NCI-H1105 treated with DMSO at 0.1 percent for 48 hours (cell line): ENCODE measurements around the gene CTNNA1.

Experiments
- DNase-seq: peaks from one replicate; lab custom pipeline; 2025; lab: John Stamatoyannopoulos, UW

Gene CTNNA1

DNA sequence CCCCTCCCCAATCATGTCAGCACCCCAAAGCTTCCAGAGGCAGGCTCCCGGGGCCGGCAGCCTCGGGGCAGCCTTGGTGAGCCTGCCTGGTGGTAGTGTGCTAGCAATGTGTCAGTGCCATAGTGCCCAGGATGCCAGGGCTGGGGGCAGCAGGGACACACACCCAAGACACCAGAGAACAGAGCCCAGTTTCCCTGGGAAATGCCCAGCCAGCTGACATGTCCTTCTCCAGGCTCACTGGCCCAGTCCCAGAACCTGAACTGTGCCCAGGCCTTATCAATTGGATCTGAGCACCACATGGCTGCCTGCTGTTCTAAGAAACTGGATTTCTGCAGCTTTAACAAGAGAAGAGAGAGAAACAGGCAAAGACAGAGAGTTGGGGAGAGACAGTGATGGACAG lies 196.8 kb downstream of the CTNNA1 start:
- DNase-seq, result no peak

DNA sequence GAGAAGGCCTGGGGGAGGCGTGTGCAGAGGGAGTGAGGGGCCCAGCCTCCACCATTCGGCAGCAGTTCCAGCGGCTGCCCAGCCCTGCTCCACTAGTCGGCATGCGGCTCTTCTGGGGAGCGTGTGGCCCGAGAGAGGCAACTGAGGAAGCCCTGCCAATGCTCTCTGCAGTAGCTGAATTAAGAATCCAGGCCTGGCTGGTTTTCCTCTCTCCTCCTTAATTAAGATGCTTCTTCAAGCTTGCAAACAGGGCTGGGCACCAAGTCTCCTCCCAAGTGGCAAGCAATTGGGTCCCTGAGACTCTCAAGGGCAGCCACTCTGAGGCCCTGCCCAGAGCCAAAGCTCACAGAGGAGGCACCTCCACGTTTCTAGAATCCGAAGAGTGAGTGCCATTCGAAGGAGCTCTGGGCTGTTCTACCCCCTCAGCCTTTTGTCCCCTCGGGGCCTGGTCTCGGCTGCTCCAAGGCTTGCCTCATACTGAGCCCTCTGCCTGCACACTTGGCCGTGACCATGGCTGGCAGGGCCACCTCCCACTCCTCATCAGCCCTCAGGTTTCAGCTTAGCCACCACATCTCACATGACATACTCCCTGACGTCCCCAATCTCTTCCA lies 197.3 kb downstream of the CTNNA1 start:
- no peak for DNase-seq

DNA sequence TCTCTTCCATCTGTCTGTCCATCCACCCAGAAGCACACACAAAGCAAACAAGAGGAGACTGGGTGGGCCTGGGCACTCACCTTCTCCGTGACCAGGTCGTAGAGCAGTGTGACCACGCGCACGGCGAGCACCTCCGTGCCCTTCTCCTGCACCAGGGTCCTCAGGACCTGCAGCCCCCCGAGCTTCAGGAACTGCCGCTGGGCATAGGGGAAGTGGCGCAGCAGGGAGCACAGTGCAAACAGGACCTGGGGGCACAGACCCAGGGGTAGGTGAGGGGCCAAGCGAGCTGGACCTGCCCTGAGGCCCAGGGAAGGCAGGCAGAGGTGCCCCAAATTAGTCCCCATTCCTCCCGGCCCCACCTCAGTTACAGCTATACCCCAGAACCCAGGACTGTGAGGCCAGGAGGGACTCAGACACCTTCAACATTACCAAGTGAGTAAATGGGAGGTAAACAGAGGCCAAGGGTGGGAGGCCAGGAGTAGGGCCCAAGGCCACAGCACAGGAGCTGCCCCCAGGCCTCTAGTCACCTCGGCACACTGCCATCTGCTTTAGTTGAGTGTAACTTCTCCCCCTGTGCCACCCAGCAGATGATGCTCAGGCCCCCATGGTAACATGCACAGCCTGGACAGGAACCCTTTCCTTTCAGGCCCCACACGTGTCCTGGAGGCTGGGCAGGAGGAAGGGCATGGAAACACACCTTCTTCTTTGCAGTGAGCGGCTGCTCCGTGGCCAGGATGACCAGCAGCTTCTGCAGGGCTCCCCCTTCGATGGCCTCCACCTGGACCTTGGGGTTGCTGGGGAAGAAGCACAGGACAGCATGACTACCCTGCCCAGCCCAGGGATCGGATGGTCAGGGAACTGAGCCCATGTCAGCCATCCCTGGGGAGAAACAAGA lies 198.1 kb downstream of the CTNNA1 start:
- no peak for DNase-seq

DNA sequence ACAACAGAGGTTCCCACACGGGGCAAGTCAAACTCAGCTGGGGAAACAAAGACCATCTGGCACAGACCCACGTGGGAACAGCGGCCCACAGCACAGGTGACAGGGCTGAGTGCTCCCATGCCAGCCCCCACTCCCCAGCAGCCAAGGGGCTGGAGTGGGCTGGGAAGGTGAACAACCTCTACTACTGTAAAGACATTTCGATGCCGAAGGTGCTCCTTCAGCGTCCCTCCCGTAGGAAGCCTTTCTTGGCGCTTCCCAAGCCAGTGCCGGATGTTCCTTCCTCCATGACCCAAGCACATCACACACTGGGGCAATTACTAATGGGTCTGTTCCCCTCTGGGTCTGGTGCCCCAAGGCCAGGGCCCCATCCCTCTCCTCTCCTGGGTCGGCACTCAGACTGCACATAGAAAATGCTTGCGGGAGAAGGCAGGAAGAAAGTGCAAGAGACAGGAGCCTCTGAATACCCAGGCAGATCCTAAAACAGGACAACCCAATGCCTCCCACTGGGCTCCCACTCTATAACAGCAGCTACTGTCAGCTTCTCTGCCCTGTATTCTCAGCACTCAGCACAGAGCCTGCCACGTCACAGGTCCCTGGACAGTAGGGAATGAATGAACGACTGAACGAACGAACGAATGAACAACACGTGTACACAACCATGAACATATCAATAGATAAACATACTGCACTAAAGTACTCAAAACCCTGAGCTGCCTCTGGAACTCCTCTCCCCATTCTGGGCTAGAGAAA lies 198.9 kb downstream of the CTNNA1 start:
- DNase-seq, result no peak

DNA sequence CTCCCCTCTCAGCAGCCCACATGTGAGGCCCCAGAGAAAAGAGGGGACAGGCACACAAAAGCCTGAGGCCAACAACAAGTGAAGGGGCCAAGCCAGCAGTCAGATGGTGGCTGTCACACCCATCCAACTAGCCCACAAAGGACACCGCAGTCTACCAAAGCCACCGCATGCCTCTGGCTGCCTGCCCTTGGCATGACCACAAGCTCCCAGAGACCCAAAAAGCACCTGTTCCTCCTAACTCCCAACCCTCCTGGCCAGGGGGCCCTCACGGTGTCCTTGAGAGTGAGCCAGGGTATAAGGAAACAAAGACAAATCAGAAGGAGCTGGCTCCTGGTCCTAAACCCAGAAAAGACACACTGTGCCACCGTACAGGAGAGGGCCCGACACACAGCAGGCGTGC lies 199.7 kb downstream of the CTNNA1 start:
- no peak for DNase-seq

DNA sequence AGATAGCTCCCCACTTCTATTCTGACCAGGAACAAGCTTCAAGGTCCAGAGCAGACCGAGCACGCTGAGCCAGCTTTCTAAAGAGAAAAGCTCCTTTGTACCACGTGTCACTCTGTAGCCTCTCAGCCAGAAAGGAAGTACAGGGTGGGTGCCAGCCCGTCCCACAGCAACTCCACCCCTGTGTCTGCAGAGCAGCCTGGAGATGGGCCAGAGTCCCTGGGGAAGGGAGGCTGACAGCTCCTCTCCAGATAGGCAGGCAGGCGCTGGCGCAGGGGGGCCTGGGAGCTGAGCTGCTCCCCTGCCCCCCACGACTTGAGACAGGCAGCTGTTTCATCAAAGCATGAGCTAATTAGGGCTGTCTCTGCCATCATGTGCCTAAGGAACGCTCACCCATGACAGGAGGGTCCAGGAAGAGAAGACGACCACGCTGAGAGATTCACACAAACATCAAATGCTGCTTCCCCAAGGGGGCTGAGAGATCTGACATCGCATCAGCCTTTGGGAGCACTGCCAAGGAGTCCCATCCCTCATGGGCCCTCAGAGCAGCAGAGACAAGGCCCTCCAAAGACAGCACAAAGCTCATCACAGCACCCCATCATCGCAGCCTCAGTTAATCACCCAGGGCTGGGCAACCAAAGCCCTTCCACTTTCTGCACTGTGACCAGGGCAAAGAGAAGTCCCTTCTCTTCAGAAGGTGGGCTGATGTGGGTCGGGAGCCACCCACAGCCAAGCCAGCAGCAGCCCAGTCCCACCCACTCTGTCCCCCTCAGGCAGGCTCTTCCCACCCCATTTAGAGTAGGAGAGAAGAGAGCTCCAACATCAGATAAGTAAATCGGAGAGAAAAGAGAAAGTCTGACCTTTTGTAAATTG lies 200.4 kb downstream of the CTNNA1 start:
- DNase-seq, result no peak

DNA sequence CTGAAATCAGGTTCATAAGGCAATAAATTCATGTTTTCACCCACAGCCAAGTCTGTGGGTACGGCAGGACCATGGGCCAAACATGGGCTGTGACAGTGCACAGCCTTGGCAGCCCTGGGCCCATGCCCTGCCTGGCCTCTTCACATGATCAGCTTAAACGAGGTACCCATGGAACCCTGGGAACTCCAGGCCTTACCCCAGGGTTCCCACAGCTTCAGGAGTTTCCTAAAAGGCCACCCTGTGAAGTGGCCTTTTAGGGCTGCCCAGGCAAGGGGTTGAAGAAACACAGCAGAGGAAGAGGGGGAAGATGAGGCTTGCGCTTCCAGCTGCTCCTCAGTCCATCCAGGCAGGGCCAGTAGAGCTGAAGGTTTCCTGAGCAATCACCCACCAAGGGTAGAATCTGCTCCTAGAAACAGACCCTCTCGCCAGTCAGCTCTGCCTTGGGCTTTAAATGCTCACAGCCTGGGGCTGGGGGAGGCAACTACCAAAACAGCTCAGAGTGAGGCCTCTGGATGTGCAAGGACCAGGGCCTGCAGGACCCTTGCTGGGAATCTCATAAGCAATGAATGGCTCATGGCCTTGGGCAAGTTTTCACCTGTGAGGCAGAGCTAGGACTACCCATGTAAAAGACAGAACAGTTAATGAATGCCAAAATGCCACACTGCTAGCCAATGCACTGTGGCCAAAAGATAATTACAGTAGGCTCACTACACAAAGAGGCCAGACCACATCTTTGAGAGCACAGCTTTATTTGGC lies 201.2 kb downstream of the CTNNA1 start:
- DNase-seq, result no peak

DNA sequence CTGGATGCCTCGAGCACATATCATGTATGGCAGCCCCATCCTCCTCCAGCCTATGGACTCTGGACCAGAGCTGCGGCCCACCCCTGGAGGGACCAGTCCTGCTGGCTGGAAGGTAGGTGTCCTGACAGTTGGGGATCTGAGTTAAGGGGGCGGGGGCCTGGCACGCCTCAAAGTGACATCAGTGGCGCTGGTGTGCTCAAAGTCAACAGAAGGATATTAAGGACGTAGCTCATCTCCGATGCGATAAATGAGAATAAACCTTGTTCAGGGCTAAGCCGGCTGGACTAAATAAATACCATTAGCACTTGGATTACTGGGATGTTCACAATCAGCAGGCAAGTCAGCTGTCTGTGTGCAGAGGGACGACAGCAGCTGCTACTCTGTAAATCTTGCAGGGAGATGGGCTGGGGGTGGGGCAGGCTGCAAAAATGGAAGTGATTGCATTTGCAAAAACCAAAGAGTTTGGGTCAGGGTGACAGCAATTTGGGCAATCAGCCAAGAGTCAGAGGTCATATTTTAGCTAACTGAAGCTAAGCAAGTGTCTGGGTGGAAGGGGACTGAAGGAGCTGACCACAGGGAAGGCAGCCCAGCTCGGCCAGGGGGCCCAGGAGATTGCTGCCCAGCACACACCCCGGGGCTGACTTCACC lies 201.9 kb downstream of the CTNNA1 start:
- no peak for DNase-seq

DNA sequence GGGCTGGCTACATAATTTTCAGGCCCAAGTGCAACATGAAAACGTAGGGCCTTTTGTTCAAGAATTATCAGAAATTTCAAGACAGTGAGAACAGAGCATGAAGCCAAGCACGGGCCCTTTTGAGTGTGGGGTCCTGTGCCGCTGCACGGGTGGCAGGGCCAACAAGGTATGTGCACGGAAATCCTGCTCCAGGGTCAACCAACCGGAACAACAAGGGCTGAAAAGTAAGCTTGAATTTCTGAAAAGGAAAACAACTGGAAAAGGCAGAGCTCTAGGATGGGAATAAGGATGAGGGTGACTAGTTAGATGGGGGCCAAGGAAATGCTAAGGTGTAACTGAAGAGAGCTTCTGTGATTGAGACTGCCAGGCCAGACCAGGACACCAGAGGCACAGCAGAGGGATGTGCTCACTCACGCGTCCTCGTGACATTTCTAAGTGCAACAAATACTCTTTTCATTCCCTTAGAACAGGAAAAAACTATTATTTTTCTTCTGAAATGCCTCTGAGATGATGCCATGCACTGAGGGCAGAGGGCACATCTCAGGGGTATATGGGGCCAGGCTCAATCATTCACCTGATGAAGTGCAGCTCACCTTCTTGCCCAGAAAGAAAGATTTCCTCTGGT lies 202.6 kb downstream of the CTNNA1 start:
- no peak for DNase-seq

DNA sequence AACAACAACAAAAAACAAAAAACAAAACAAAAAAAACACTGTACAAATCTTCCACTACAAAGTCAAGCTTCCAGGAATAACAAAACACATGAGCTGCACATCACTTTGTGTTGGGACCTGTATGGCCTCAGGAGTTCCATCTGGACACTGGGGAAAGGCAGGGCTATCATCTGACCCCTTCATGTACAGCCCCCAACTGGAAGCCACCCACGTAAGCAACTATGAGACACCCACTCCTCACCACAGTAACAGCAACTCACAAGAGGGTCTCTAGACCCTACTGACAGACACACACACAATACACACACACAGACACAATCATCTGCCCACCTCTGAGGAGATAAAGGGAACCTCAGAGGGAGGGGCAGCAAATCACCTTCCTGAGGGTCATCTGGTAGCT lies 203.6 kb downstream of the CTNNA1 start:
- DNase-seq, result no peak

DNA sequence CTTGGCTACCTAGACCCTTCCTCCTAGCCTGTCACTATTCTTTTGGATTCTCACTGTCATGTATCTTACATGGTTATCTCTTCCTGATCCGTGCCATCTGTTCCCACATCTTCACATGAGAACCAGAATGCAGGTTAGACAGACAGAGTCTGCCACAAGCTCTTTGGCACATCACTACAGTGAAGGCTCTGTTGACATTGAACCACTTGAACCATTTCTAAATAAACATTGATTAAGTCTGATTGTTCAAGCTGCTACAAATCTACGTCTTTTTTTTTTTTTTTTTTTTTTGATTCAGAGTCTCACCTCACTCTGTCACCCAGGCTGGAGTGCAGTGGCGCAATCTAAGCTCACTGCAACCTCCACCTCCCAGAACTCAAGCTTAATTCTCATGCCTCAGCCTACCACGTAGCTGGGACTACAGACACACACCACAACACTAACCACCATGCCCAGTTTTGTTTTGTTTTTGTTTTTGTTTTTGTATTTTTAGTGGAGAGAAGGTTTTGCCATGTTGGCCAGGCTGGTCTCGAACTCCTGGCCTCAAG lies 207.0 kb downstream of the CTNNA1 start:
- DNase-seq, result no peak

DNA sequence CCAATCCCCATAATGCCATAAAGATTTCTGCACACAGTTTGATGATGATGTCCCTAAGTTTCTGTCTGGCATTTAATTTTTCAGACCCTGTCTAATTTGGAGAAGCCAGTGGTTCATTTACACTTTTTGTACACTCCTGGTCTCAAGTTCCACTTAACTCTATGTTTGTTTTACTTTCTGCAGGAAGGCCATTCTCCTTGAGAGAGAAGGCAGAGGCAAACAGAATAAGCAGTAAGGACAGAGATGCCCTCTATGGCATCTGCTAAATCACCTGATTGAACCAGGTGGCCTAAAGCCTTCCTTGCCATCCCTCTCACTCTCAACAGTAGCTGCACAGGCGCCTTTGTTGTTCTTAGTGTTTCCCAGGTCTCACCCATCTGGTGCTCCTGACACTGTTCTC lies 208.0 kb downstream of the CTNNA1 start:
- no peak for DNase-seq

DNA sequence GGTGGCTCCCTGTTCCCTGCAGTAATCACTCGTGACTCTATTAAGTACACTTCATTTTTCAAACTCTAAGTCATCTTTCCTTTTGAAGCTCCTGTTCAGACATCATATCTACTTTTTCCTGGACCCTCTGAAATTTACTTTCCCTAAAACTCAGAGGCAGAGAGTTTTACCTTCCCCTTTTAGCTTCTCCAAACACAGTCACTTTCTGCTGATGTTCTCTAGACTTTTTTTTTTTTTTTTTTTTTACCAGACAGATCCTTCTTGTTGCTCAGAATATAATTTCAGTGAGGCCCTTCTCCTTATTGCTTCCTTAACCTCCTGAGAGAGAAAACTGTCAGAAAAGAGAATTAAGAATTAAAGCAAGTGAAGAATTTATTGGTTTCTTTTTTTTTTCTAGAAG lies 208.5 kb downstream of the CTNNA1 start:
- no peak for DNase-seq

DNA sequence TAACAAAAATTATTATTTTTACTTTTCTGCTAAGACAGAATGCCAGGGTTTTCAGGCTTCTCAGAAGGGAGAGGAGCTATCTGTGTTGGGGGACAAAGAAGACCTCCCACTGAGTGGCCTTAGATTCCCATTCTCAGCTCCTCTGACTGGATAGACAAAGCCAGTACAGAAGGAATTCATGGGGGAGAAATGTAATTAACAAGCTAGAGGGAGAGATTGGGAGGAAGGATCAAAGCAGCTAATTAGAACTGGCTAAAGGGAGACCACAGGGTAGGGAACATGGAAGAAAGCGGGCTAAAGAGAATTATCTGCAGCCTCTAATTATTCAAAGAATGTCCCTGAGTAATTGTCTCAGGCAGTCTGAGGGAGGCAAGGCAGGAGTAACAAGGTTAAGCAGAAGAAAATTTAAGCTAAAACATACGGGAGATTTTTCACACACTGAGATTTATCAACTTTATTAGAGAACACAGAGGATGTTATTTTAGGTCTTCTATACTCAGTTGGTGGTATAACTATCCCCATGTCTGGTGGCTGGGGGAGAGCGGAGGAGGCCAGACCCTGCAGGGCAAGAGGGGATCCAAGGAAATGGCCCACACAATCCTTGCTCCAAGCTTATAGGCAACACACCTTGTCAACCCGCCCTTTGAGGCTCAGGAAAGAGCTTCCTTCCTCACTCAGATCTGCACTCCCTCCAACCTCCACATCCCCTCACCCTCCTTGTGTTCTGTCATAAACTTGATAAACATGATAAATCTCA lies 209.6 kb downstream of the CTNNA1 start:
- DNase-seq, result no peak

DNA sequence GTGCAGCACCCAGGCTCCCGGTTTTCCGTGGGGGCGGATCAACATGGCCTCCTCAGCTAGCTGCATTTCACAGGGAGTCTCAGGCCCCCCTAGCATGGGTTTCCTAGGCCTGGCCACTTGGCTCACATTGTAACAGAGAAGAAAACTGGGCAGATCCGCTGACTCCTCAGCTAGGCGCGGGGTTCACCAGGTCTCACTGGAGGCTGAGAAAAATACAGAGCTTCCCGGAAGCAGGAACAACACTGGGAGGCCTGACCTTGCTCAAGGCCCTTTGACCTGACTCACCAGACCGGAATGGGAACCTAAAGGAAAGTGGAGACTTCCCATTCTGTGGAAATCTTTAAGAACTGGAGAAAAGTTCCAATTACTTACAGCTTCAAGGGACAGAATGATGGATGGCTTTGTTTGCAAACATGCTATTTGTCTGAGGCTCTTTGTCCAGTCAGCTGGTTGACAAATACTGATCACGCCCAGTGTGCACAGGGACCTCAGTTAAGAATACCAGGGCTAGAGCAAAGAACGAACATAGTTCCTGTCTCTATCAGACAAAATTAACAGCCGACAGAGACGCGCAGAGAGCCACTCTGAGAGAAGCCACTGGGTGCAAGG lies 210.6 kb downstream of the CTNNA1 start:
- no peak for DNase-seq

DNA sequence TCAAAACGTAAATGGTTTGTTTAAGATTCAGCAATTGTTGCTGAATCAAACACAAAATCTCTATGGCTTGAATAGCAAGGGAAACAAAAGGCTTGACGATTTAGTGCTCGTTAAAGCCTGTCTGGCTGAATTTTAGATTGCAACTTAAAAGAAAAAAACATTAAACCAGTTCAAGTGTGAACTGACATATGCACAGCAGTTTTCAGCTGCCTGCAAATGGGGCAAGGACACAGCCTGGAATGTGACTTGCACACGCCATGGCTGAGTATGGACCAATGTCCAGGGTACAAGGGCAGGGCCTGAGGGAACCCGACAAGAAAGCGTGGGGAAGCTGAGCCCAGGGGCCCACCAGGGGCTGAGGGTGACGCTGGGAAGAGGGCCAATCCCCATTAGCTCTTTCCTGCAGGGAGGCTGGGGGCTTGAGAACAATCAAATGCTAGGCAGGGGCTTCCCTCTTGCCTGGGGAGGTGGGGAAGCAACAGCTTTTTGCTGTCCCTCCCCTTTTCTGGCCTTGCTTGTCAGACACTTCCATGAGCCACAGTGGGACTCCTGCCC lies 211.5 kb downstream of the CTNNA1 start:
- DNase-seq, result no peak

DNA sequence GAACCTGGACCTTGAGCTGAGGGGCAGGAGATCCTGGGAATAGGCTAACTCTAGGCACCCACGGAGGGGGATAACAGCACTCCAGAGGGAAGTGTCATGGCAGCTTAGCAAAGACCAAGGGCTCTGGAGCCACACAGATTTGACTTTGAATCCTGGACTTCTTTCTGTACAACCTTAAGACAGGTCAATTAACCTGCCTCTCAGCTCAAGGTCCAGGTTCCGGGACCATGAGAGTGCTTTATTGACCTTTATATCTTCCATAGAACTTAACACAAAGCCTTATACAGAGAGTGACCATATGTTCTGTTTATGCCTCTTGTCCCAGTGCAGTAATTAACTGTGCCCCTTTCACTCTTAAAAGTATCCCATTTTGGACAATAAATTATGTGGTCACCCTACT lies 212.4 kb downstream of the CTNNA1 start:
- no peak for DNase-seq

DNA sequence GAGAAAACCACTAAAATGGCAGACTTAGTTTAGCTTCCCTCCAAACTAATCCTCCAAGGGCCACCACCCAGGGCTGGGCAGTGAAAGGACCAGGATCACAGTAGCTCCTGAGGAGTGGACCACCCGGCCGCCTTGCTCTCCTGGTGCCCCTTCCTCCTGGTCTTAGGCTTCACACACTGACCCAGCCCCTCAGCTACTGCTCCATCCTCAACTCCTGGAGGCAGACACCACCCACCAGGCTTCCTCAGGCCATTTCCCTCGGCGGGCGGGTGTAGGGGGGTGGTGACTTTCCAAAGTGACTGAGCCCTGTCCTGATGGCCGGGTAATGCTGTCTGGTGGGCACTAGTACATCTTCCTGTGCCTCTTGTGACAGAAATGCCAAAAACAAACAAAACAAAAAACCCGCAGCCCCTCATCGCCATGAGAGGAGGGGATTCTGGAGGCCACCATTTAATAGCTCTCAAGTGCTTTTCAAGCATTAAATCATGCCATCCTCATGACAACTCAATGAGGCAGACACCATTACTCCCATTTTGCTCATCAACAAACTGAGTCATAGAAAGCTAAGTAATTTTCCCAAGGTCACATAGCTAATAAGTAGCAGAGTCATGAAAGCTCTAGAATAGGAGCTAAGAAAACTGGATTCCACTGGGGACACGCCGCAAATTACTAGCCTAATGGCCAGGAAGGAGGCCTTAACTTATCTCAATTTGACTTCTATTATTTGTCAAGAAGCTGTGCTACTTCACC lies 213.2 kb downstream of the CTNNA1 start:
- DNase-seq, result no peak
